HG03135 (cell line): ENCODE data around the gene LRRC47.

Experiments
- ATAC-seq: cut with Tn5 transposase; IDR thresholded peaks from one replicate; pipeline ENCODE4 v1.9.1; 2021; ENCODE audit warnings: mild to moderate bottlenecking, moderate library complexity; ENCODE audit not compliant: unreplicated experiment

LRRC47 gene

GRCh38 chr1:3733883-3734589 lies 62.3 kb downstream of the LRRC47 start:
- no peak for ATAC-seq

- ATAC-seq, result no peak
Measured at GRCh38 chr1:3733094-3733882, 63.0 kb downstream of the LRRC47 start.

- no peak for ATAC-seq
Measured at GRCh38 chr1:3732434-3733093, 63.7 kb downstream of the LRRC47 start.

- no peak for ATAC-seq
Measured at GRCh38 chr1:3731583-3732433, 64.5 kb downstream of the LRRC47 start.

GRCh38 chr1:3730543-3731247 lies 65.6 kb downstream of the LRRC47 start:
- ATAC-seq, result no peak

GRCh38 chr1:3729594-3730542 lies 66.4 kb downstream of the LRRC47 start:
- no peak for ATAC-seq
